Tongue (tissue), 2 donors: ENCODE measurements around the gene TUBB4B. TPM values are rescaled to one million over a fixed set of nuclear protein-coding genes. Genes with fewer than 3 reads are reported as not detected.

ENCODE experiments used
- DNase-seq: peaks from one replicate; pipeline ENCODE4 v3.0.0-alpha.2; 2015
- total RNA-seq: library from RNA; depleted of rRNA; stranded (reverse); fragments of >200 nt; gene quantifications from one replicate; pipeline ENCODE4 v1.2.3, GENCODE V29; 2014

The TUBB4B gene
- total RNA-seq, 1 donor from 2014 or later = 172 TPM

GRCh38 chr9:137213160-137214060, 27.7 kb upstream of the TUBB4B start:
- no peak for DNase-seq

GRCh38 chr9:137214620-137215019, 26.5 kb upstream of the TUBB4B start:
- DNase-seq = no peak

GRCh38 chr9:137215196-137215986, 25.7 kb upstream of the TUBB4B start:
- no peak for DNase-seq

- no peak for DNase-seq
These were observed 24.7 kb upstream of the TUBB4B start for GRCh38 chr9:137216188-137216965.

- DNase-seq = no peak
These were observed 23.5 kb upstream of the TUBB4B start for GRCh38 chr9:137217276-137218211.

GRCh38 chr9:137218212-137218753, 22.8 kb upstream of the TUBB4B start:
- DNase-seq = no peak

GRCh38 chr9:137218754-137219271, 22.3 kb upstream of the TUBB4B start:
- DNase-seq = no peak

GRCh38 chr9:137219757-137220316, 21.2 kb upstream of the TUBB4B start:
- no peak for DNase-seq

GRCh38 chr9:137220317-137221094, 20.6 kb upstream of the TUBB4B start:
- DNase-seq = no peak

- no peak for DNase-seq
These were observed 20.0 kb upstream of the TUBB4B start for GRCh38 chr9:137221095-137221505.

GRCh38 chr9:137221506-137222111, 19.5 kb upstream of the TUBB4B start:
- no peak for DNase-seq

- no peak for DNase-seq
These were observed 18.7 kb upstream of the TUBB4B start, which contains the start of gene RNF208 for GRCh38 chr9:137222190-137223077. Gene RNF208 (minus strand): TSS chr9:137222240. CDS start chr9:137221212, 1,028 bp downstream.

- peak; percentile 99 for DNase-seq
These were observed 17.8 kb upstream of the TUBB4B start for GRCh38 chr9:137223078-137223970.

GRCh38 chr9:137224830-137225694, 16.0 kb upstream of the TUBB4B start, which contains the start of gene CYSRT1:
Gene CYSRT1 (plus strand): TSS chr9:137225174. CDS start chr9:137225622, 448 bp downstream.
- DNase-seq = no peak

GRCh38 chr9:137225699-137226331, 15.3 kb upstream of the TUBB4B start:
- no peak for DNase-seq
